HepG2 (cell line): ENCODE results near the gene HIRA. TPM values are rescaled to one million over a fixed set of nuclear protein-coding genes. Genes with fewer than 3 reads are reported as not detected.

Experiments used
- ATAC-seq: fragments of 200-7000 bp; cut with Tn5 transposase; 3 replicates; pipeline ENCODE4 v1.9.1; 2020; ENCODE audit warnings: mild to moderate bottlenecking, moderate library complexity
- BruUV-seq: library from RNA; stranded (reverse); fragments of 400-500 nt; replicated peaks from 2 replicates; lab custom pipeline; 2021; lab: Mats Ljungman, UMichigan
- CTCF ChIA-PET: fragments of 300-600 bp; formaldehyde crosslinking; extraction: SDS; loops from one replicate; lab custom pipeline; 2021; ENCODE audit warnings: low total read pairs, inconsistent platforms, low intra/inter-chr PET ratio; lab: Yijun Ruan, JAX
- POLR2A ChIA-PET: fragments of 350-600 bp; sonication (Branson Sonifier 250); formaldehyde crosslinking; loops from one replicate; lab custom pipeline; 2020; ENCODE audit warnings: antibody characterized with exemption, inconsistent platforms; lab: Yijun Ruan, JAX
- DNase-seq: peaks from one replicate; pipeline ENCODE4 v3.0.0-alpha.2; 2015; ENCODE audit warnings: low spot score
- FAIRE-seq: peaks from 3 replicates; lab custom pipeline; 2011; peaks lifted over from hg19 to GRCh38; lab: Jason Lieb, UNC
- H2AFZ ChIP-seq: one replicate; pipeline ENCODE4 v1.6.1; 2011; ENCODE audit warnings: low read length, inconsistent platforms
- H3K27ac ChIP-seq: fragments of 300-600 bp; 3 replicates; pipeline ENCODE4 v1.8.0; 2011; ENCODE audit warnings: mixed run types, mild to moderate bottlenecking, mixed read lengths, low read length, inconsistent platforms; ENCODE audit not compliant: insufficient read depth; ENCODE audit errors: extremely low read length
- H3K27me3 ChIP-seq, 2 experiments: fragments of 200-600 bp in 1 of 2; 2 replicates in 1 of 2; 3 replicates in 1 of 2; pipeline versions ENCODE4 v1.6.0 to v1.8.0; 2011; ENCODE audit warnings: low read length in 2 of 2, mild to moderate bottlenecking in 2 of 2, moderate library complexity in 2 of 2, inconsistent platforms in 1 of 2; ENCODE audit not compliant: insufficient read depth in 2 of 2, control insufficient read depth in 1 of 2
- H3K36me3 ChIP-seq, 2 experiments: fragments of 200-600 bp in 1 of 2; replicated peaks in 1 of 2; 2 replicates in 1 of 2; 3 replicates in 1 of 2; pipeline versions ENCODE4 v1.5.1 to v1.8.0; 2011; ENCODE audit warnings: low read length in 2 of 2, inconsistent platforms in 1 of 2; ENCODE audit not compliant: insufficient read depth in 2 of 2, control insufficient read depth in 1 of 2
- H3K4me1 ChIP-seq: 2 replicates; pipeline ENCODE4 v1.5.1; 2012; ENCODE audit warnings: low read length, inconsistent platforms; ENCODE audit not compliant: insufficient read depth
- H3K4me2 ChIP-seq: 2 replicates; pipeline ENCODE4 v1.6.0; 2011; ENCODE audit warnings: low read depth, low read length, inconsistent platforms
- H3K4me3 ChIP-seq, 3 experiments: fragments of 200-600 bp in 1 of 3; sonication (generic), shearing (Covaris generic) in 1 of 3; replicated peaks in 1 of 3; 2 replicates each; pipeline ENCODE4 v1.5.1; 2011 to 2016; ENCODE audit warnings: low read length in 3 of 3, inconsistent platforms in 2 of 3, low read depth in 2 of 3, mild to moderate bottlenecking in 2 of 3, control low read depth in 1 of 3, mixed read lengths in 1 of 3; ENCODE audit not compliant: insufficient read depth in 1 of 3
- H3K79me2 ChIP-seq: one replicate; pipeline ENCODE4 v1.6.1; 2011; ENCODE audit warnings: low read length, inconsistent platforms; ENCODE audit not compliant: insufficient read depth
- H3K9ac ChIP-seq: 2 replicates; pipeline ENCODE4 v1.6.0; 2011; ENCODE audit warnings: mild to moderate bottlenecking, low read depth, low read length, inconsistent platforms; ENCODE audit not compliant: insufficient read depth
- H3K9me3 ChIP-seq: 2 replicates; pipeline ENCODE4 v1.5.1; 2012; ENCODE audit warnings: mild to moderate bottlenecking, low read length
- H4K20me1 ChIP-seq: 2 replicates; pipeline ENCODE4 v1.6.0; 2011; ENCODE audit warnings: inconsistent platforms, mild to moderate bottlenecking, low read length, moderate library complexity; ENCODE audit not compliant: insufficient read depth
- ARID5B ChIP-seq: IDR thresholded peaks from 2 replicates; pipeline ENCODE4 v1.4.0; 2020; ENCODE audit warnings: mild to moderate bottlenecking, missing genetic modification reagents
- BRD4 ChIP-seq: sonication (generic); formaldehyde crosslinking; IDR thresholded peaks from 2 replicates; pipeline ENCODE4 v1.4.0; 2020; ENCODE audit warnings: missing genetic modification reagents
- CEBPG ChIP-seq: IDR thresholded peaks from 2 replicates; pipeline ENCODE4 v1.6.1; 2016
- ELF4 ChIP-seq: sonication (generic); formaldehyde crosslinking; IDR thresholded peaks from 2 replicates; pipeline ENCODE4 v1.5.0; 2020; ENCODE audit warnings: missing genetic modification reagents, mild to moderate bottlenecking, moderate library complexity, borderline replicate concordance
- HINFP ChIP-seq: sonication (generic); formaldehyde crosslinking; IDR thresholded peaks from 2 replicates; pipeline ENCODE4 v1.4.0; 2020; ENCODE audit warnings: low read depth, mild to moderate bottlenecking, missing genetic modification reagents
- KDM6A ChIP-seq: IDR thresholded peaks from 2 replicates; pipeline ENCODE4 v1.6.1; 2016; ENCODE audit warnings: low read depth
- MLLT10 ChIP-seq: sonication (generic); formaldehyde crosslinking; IDR thresholded peaks from 2 replicates; pipeline ENCODE4 v1.4.0; 2020; ENCODE audit warnings: missing genetic modification reagents
- NFYC ChIP-seq: IDR thresholded peaks from 2 replicates; pipeline ENCODE4 v1.6.1; 2016; ENCODE audit warnings: missing genetic modification reagents, missing compliant biosample characterization
- NKX3-1 ChIP-seq: sonication (generic); formaldehyde crosslinking; IDR thresholded peaks from 2 replicates; pipeline ENCODE4 v1.5.0; 2020; ENCODE audit warnings: missing genetic modification reagents
- PAXIP1 ChIP-seq: sonication (generic); formaldehyde crosslinking; conservative IDR thresholded peaks from 2 replicates; pipeline ENCODE4 v1.4.0; 2020; ENCODE audit warnings: mild to moderate bottlenecking, missing genetic modification reagents, moderate library complexity
- TGIF2 ChIP-seq: IDR thresholded peaks from 2 replicates; pipeline ENCODE4 v1.6.1; 2016; ENCODE audit warnings: control low read depth, missing compliant biosample characterization
- TMF1 ChIP-seq: sonication (generic); formaldehyde crosslinking; IDR thresholded peaks from 2 replicates; pipeline ENCODE4 v1.8.1; 2022; ENCODE audit warnings: low read depth, missing genetic modification reagents
- ZNF205 ChIP-seq: IDR thresholded peaks from 2 replicates; pipeline ENCODE4 v1.6.1; 2018; ENCODE audit warnings: missing biosample characterization, missing genetic modification reagents
- ZNF274 ChIP-seq: sonication (generic); formaldehyde crosslinking; IDR thresholded peaks from 2 replicates; pipeline ENCODE4 v1.5.1; 2020; ENCODE audit warnings: mild to moderate bottlenecking, missing genetic modification reagents
- ZNF468 ChIP-seq: sonication (generic); formaldehyde crosslinking; IDR thresholded peaks from 2 replicates; pipeline ENCODE4 v1.8.0; 2022; ENCODE audit warnings: mild to moderate bottlenecking, moderate library complexity, missing genetic modification reagents
- ZNF670 ChIP-seq: sonication (generic); formaldehyde crosslinking; IDR thresholded peaks from 2 replicates; pipeline ENCODE4 v1.8.0; 2022; ENCODE audit warnings: mild to moderate bottlenecking, missing genetic modification reagents, borderline replicate concordance
- ZNF777 ChIP-seq: sonication (generic); formaldehyde crosslinking; IDR thresholded peaks from 2 replicates; pipeline ENCODE4 v1.4.0; 2020; ENCODE audit warnings: missing genetic modification reagents
- ZNF784 ChIP-seq: sonication (generic); formaldehyde crosslinking; IDR thresholded peaks from 2 replicates; pipeline ENCODE4 v1.5.1; 2020; ENCODE audit warnings: missing genetic modification reagents, mild to moderate bottlenecking, borderline replicate concordance
- WGBS: methylation state at CpG from one replicate; pipeline ENCODE4 v1.1.6; 2017; ENCODE audit warnings: low lambda C conversion rate; 5-methylcytosine and 5-hydroxymethylcytosine counted together
- in situ Hi-C: cut with HindIII; loops from 2 replicates; pipeline ENCODE4 v1.10.0; 2017; ENCODE audit warnings: low pct_unique_long_range_greater_than_20kb; ENCODE audit not compliant: extremely low pct_ligation_motif_present
- intact Hi-C: fragments of 100-400 bp; cut with micrococcal nuclease; formaldehyde crosslinking; loops from one replicate; pipeline ENCODE4 v1.10.0; 2022; ENCODE audit not compliant: unreplicated experiment
- polyA plus RNA-seq, 8 experiments: library from polyadenylated mRNA; depleted of rRNA in 3 of 8; stranded (reverse) in 7 of 8; unstranded in 1 of 8; fragments of >200 nt; fragmentation: Illumina TruSeq in 4 of 8; extraction: Trizol in 4 of 8; gene quantifications; 2 replicates each; pipeline versions ENCODE4 v1.2.1 to v1.2.3, GENCODE V29; 2011 to 2016; ENCODE audit warnings: low read depth in 4 of 8, missing spikeins in 1 of 8, mixed read lengths in 1 of 8; ENCODE audit not compliant: insufficient read depth in 1 of 8
- total RNA-seq, 5 experiments: library from RNA; depleted of rRNA; stranded (reverse); fragments of >200 nt; fragmentation: Illumina TruSeq; extraction: Trizol; gene quantifications; 2 replicates each; pipeline ENCODE4 v1.2.3, GENCODE V29; 2016; ENCODE audit warnings: low read depth in 1 of 5

Gene HIRA
- total and polyA plus RNA-seq, 2 of the 13 experiments (the other 11 are each of a cell fraction or from before 2014, with no cell fraction given) = 21.5 to 29.2 TPM

GRCh38 chr22:19449422-19449767 is 17.9 kb upstream of the HIRA start:
- no peak overlapping the region for H2AFZ ChIP-seq
- TF ChIP-seq BRD4 (CRISPR knock-in tag) (no peak), ARID5B (CRISPR knock-in tag) (no peak), TMF1 (CRISPR knock-in tag) (no peak), PAXIP1 (no peak), KDM6A (no peak), ZNF468 (CRISPR knock-in tag) (no peak), ZNF670 (CRISPR knock-in tag) (no peak), ZNF205 (CRISPR knock-in tag) (no peak), NKX3-1 (CRISPR knock-in tag) (no peak), MLLT10 (CRISPR knock-in tag) (no peak), CEBPG (CRISPR knock-in tag) (no peak), HINFP (CRISPR knock-in tag) (no peak), TGIF2 (CRISPR knock-in tag) (no peak), ELF4 (no peak), ZNF777 (CRISPR knock-in tag) (no peak), ZNF274 (CRISPR knock-in tag) (no peak), ZNF784 (CRISPR knock-in tag) (no peak), NFYC (CRISPR knock-in tag) (no peak)

More at GRCh38 chr22:19449422-19449767, 17.9 kb upstream of the HIRA start:
- Histone ChIP-seq H3K79me2 (peaks cover 30% of the 10 kb centered on the region), H3K36me3 (peaks cover 7 to 43% of the 10 kb centered on the region in 2 experiments; a peak in 4 of 5 replicates), H3K4me1 (peaks cover 40% of the 10 kb centered on the region), H3K4me2 (no peak overlapping the region), H3K9ac (no peak overlapping the region), H4K20me1 (no peaks in the 10 kb centered on the region), H3K27me3 (no peaks in the 10 kb centered on the region; a peak in 1 of 5 replicates), H3K4me3 (no peak overlapping the region), H3K9me3 (no peaks in the 10 kb centered on the region), H3K27ac (no peak overlapping the region)
- intact Hi-C loops = no loop called here
- FAIRE-seq (no peak), DNase-seq (no peak), ATAC-seq (no peak)
- in situ Hi-C loops = no loop called here
- no TSS peak for BruUV-seq
- POLR2A ChIA-PET = no interaction called here
- CTCF ChIA-PET = no interaction called here
- 88% methylated on average over 1 of the region's 2 CpGs for WGBS
